Activated CD4-positive, CD25-positive, alpha-beta regulatory T cell treated with anti-CD3 and anti-CD28 coated beads, Interleukin-2, amount 50 U/mL, for 16 hours (primary cell): ENCODE data around the gene CCDC40.

Source experiments
- DNase-seq: peaks from one replicate; pipeline ENCODE4 v3.0.0-alpha.2; 2020; ENCODE audit warnings: low read depth, low spot score

Gene CCDC40

DNA sequence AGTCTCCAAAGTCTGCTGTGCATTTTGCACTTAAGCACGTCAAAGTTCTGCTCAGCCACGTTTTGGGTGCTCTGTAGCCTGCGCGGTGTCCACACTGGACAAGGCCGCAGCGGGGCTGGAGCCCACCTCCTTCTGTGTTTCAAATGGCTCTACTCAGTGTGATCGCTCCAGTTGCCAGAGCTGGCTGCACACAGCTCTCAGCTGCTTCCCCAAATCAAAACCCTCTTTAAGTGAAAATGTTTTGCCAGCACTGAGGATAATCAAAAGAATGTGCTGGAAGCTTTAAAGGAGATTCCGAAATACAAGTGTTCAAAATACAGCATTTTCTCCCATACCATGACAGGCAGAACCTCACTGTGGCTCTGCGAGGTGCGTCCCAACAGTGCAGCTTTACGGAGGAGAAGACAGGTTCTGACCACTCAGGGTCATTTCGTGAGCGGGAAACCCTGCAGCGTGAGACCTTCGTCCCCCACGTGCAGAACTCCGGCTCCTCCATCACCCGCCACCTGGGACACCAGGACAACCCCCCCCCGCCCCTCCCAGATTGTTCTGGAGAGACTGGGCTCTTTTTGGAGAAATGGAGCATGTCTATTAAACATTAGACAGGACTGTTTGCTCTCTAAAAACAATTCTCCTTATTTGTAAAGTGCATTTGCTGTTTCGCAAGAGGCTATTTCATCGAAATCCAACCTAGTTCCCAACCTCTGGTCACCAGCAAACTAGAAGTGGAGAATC is 17.4 kb upstream of the CCDC40 start:
- DNase-seq, result no peak

DNA sequence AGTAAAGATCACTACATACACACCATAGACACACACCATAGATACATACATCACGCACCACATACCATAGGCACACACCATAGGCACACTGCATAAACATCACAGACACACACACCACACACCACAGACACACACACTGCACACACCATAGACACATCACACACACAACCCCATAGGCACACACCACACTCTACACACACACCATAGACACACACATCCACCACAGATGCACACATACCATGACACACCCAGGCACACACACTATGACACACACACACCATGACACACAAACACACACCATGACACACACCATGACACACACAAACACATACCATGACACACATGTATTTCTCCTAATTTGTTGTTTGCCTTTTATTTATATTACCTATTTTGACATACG is 14.8 kb upstream of the CCDC40 start:
- no peak for DNase-seq

DNA sequence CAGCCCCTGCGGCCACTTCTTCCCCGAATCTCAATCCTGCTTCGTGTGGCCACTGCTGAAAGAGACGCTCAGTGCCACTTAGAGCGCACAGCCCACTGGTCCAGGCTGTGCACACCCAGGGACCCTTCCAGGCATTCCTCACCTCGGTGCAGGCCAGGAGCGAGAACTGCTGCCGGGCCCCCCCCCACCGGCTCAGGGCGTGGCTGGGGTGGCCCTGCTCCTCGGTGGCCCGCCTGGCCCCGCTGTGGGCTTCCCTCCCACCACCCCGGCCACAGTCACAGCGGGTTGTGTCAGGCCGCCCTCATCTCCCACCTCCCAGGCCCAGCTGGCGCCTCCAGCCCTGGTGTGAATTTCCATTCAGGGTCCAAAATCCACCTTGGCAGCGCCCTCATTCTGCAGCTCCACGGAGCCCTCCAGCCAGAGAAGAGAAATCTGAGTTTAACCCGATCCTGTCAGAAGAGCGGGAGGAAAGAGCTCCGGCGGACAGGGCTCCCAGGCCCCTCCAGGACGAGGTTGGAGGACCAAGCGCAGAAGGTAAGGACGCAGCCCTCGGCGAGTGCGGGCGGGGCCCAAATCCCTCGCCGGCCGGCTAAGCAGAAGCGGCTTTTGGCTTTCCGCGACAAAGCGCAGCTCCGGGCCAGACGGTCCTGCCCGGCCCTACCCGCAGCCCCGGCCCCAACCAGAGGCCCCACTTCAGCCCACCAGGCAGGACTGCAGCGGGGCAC is 12.8 kb upstream of the CCDC40 start:
- DNase-seq, result no peak

DNA sequence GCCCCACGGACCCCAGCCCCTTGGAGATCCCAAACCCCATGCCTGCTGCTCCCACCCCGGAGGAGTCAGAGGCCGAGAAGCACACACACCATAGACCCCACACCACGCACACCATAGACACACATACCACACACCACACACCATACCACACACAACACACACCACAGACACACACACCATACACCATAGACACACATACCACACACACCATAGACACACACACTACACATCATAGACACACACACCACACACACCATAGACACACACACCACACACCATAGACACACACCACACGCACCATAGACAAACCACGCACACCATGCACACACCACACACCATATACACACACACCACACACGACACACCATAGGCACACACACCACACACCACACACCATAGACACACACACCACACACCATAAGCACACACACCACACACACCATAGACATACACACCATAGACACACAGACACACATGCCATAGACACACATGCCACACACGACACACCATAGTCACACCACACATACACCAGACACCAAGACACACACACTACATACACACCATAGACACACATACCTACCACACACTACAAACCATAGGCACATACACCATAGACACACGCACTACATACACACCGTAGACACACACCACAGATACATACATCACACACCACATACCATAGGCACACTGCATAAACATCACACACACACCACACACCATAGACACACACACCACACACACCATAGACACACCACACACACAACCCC is 12.1 kb upstream of the CCDC40 start:
- no peak for DNase-seq

DNA sequence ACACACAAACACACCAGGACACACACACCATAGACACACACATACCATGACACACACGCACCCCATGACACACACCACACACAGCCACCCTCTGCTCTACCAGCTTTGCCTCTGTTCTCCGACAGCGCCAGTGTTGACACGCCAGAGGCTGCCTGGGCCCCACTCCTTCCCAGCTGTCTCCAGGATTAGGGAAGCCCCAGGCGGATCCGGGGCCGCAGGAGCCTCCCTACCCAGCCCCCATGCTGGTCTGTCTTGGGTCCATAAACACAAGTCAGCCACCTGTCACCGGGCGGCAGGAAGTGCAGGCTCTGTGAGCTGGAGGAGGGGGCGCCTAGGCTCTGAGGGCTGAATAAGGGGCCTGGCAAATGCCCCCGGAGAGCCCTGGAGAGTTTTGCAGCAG is 11.3 kb upstream of the CCDC40 start:
- no peak for DNase-seq

DNA sequence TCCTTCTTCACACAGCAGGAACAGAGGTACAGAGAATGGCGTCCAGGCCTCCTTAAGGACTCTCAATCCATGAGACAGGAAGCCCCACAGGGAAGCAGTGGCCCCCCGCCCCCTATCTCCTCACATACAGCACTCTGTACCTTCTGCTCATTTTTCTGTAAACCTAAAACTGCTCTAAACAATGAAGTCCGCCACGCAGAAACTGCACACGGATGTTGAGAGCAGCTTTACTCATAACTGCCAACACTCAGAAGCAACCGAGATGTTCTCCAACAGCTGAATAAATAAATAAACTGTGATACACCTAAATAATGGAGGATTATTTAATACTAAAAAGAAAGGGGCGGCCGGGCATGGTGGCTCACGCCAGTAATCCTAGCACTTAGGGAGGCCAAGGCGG is 10.6 kb upstream of the CCDC40 start:
- no peak for DNase-seq

DNA sequence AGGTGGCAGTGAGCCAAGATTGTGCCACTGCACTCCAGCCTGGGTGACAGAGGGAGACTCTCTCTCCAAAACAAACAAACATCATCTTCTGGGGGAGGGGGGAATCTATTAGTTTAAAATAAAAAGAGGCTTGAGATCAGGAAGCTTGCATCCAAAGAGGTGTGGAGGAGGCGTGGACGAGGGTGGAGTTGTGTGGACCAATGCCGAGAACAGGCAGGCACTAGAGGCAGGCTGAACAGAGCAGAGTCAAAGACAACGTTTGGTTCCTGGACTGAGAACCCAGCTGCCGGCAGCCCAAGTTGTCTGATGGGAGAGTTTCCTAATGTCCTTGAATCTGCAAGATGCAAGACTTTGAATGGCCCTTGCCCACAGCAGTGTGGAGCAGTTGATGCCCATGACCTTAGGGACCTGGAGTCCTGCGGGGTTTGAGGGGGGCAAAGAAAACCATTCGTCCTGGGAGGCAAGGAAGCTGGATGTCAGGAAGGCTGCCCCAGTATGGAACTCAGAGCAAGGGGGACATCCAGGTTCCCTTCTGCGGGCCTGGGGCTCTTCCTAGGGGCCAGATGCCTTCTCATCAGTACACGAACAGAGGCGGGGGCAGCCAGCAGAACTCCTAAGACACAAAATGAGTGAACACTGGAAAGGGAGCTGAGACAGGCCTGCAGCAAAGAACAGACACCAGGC is 9.9 kb upstream of the CCDC40 start:
- no peak for DNase-seq

DNA sequence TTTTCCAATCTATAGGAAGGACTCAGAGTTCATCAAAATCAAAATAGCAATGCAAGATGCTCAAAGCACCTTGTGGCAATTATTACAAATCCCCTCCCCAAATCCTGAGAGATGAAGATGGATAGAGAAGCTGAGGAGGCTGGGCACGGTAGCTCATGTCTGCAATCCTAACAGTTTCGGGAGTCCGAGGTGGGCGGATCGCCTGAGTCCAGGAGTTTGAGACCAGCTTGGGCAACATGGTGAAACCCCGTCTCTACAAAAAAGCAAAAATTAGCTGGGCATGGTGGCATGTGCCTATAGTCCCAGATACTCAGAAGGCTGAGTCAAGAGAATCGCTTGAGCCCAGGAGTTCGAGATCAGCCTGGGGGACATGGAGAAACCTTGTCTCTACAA is 9.4 kb upstream of the CCDC40 start:
- DNase-seq, result no peak

DNA sequence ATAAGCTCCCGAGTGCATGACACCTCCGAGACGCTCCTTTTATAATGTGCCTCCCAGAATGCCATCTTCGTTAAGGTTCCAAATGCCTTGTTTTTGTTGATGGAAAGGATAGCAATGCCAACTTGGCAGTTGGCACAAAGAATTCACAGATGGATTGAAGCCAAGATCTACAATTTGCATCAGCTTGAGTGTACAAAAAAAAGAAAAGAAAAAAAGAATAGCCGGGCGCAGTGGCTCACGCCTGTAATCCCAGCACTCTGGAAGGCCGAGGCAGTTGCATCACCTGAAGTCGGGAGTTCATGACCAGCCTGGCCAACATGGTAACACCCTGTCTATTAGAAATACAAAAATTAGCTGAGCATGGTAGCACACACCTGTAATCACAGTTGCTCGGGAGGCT is 8.4 kb upstream of the CCDC40 start:
- no peak for DNase-seq

DNA sequence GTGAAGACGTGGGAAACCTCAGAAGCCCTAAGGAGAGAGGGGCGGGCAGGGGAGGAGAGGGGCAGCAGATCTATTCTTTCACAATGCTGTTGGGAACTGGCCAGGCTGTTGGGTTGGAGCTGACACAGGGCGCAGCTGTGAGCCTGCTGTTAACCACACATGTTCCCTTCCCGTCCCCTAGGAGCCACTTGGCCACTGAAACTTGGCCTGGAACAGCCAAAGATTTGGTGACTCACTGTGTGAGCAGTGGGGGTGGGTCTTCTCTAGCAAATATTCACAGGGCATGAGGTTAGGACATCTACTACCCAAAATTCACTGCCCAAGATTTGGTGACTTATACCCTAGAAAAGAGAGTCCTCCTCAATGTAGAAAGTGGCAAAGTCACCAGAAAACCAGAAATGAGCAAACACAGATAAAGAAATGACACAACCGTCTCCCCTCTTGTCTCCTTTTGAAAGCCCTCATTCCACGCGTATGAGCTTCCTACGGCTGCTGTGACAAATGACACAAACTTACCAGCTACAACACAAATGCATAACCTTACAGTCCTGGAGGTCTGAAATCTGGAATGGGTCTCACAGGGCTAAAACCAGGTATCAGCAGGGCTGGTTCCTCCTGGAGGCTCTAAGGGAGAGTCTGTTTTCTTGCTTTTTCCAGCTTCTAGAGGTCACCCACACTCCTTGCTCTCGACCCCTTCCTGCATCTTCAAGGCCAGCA is 7.0 kb upstream of the CCDC40 start:
- no peak for DNase-seq

DNA sequence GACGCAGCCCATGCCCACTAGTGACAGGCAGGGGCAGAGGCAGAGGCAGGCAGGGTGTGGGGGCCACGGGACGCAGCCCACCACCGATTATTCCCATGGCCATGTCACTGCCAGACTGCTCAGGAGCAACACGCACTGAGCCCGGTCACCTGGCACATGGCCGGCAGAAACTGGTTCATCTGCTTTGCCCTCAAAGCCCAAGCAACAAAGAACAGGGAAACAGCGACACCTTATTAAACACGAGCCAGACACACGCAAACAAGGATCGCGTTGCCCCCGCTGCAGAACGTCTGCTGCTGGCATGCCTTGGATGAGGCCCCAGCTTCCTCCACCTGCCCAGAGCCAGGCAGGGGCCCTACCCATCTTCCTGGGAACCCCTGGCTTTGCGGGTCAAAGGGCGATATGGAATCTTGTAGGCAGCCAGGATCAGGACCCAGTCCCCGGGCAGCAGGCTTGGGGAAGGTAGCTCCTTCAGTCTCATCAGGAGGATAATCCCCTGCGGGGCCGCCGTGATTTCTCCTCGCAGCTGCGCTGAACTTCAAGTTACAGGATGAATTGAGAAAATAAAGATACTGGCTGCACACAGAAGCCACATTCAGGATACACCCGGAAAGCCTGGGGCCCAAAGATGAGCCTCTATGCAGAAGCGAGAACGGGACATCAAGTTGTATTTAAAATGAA is 5.6 kb upstream of the CCDC40 start:
- DNase-seq, result no peak

DNA sequence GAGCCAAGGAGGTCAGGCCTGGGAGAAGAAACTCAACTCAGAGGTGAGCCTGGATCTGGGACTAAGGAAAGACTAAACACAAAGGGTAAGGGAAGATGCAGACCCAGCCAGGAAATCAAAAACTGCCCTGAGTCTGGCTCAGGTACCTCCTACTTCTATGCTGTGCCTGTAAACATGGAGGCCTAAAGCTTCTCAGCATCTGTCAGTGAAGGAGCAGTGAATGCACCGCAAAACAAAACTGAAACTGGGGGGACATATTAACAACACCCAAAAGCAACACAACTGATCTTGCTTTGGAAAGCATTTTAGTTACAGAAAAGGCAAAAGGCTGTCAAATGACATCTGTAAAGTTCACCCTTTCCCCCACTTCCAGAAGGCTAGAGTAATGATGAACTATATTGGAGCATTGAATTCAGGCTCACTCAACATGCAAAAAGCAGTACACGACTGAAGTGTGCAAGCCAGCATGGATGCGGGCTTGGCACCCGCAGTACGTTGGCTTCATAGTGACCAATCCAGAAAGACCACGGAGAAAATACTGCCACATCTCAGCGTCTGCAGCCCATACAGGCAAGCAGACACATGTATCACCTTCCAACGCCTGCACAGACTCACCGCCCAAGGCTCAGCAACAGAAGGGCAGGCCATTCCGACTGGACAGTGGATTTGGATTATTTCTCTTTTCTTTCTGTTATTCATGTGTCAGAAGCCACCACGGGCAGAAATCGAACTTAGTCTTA is 4.6 kb upstream of the CCDC40 start:
- no peak for DNase-seq

DNA sequence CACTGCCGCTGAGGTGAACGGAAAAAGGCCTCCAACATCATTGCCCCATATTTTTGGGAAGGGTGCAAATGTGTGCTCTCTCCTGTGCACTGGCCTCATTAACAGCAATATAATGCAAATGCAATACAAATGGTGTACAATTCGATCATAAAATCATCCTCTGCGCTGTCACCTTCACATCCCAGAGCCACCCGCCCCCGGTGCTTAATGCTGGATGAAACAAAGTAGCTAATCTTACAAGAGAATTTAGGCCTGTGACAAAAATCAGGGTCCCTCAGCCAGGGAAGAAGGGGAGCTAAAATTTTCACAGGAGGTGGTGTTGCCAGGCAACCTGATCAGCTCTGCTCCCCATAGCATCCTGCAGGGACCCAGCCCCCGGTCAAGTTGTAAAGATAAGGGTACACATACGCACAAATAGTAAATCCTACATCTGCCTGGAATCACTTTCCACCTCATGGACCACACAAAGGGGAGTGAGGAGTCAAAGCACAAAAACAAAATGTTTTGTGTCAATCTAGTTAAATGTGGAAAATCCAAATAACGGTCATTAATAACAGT is 3.7 kb upstream of the CCDC40 start:
- DNase-seq, result no peak

DNA sequence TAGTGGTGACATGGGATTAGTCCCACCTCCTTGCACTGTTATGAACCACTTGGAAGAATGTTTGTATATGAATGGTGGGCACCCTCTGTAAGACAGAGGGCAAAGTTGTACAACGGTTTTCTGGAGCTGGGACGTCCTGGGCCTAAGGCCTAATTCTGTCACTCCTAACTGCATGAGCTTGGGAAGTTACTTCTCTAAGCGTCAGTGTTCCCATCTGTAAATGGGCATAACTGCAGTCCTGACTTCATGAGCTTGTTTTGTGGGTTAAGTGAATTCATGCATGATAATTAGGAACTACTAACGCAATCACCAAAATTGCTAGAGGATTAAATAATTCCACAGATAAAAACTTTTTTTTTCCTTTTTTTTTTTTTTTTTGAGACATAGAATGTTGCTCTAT is 2.6 kb upstream of the CCDC40 start:
- no peak for DNase-seq

DNA sequence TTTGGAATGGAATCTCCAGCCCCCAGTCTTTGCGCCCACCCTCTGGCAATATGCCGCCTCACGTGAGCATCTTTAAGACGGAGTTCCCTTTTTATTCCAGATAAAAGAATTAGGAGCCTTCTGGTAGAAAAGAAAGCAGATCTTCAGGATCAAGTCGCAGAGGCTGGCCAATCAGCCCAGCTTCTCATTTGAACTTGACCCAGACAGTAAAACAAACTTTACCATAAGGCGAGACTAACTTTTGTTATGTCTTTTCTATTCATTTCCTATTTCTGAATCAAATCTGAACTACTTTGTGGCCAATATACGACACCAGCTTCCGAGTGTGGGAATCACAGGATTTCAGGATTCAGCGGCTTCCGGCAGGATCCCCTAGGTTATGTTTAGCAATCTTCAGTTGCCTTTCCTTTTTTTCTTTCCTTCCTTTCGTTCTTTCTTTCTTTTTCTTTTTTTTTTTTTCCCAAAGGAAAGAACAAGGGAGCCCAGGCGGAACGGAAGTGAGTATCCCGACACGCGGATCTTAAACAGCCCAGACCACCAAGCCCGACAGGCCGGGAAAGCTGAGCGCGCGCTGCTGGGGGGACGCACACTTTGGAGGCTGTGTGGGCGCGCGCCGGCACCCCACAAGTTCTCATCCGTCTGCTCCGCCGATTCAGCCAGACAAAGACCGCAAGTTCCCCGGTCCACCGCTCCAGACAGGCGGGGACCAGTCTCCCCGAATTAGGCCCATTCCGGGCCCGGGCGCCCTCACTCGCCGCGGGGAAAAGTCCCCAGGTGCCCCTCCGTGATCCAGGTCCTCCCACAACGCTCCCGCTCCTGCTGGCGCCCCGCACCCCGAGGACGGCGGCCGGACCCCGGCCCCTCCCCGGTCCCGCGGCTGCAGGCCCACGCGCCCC is 1.4 kb upstream of the CCDC40 start:
- no peak for DNase-seq

DNA sequence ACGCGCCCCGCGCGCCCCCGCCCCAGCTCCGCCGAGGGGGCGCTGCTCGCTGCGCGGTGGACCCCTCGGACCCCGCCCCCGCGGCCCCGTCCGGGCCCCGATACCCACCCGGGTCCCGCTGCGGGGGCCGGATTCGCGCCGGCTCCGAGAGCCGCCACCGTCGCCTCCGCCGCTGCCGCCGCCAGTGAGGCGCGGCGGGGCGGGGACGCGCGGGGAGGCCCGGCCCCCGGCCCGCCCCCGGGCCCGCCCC is 830 bp upstream of the CCDC40 start, which contains the start of gene TBC1D16:
Gene TBC1D16, minus strand, starts transcription at position 186 of the 250 bp plus-strand sequence. CDS start 22,325 bp downstream, outside the sequence.
- DNase-seq, result no peak

DNA sequence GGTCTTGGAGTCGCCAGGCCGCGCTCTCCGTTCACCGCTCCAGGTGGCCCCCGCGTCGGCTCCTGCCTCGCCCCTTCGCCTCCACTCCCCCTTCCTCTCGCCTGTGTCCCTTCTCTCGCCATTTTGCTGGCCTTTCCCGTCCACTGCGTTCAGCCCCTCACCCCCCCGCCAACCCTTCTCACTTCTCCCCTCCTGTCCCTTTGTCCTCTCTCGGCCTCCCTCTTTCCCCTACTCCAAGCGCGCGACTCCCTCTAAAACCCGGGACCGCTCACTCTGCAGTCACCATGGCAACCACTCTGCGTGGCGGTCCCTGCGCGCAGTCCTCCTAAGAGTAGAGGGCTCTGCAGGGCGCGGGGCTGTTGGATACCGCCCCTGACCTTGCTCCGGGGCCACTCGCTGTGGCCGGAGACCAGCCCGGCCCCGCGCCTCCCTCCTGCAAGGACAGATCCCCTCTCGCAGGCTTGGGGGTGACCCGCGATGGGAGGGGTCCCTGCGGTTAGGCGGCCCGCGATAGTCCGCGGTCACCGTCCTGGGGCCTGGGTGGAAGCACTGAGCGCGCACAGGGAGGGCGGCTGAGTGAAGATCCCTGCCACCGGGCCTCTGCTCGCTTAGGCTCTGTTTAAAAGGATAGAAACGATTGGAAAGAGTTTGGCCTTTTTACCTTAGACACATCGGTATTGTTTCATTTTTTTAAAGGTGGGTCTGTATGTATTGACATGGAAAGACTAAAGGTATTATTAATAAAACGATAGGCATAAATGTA is 454 bp downstream of the CCDC40 start:
- no peak for DNase-seq

DNA sequence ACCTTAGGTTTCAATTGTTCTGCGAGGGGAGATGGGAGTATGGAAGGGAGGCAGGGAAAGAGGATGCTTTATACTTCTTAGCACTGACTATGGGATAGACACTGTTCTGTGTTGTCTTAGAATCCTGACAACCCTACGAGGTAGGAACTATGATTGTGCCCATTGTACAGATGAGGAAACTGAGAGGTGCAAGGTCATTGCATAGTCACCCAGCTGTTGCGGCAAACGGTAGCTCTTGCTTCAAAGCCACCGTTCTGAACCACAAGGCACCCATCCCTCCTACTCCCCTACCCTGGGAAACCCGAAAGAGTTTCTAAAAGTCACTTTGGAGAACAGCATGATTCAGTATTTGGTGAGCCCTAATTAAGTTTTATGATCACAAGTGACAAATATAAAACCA is 7.5 kb downstream of the CCDC40 start:
- no peak for DNase-seq
